PC-9 (cell line): ENCODE measurements around the gene PCDH9. TPM values are rescaled to one million over a fixed set of nuclear protein-coding genes. Genes with fewer than 3 reads are reported as not detected.

Experiments used
- BruUV-seq: library from RNA; stranded (reverse); fragments of 400-500 nt; replicated peaks from 2 replicates; lab custom pipeline; 2021; lab: Mats Ljungman, UMichigan
- CTCF ChIA-PET: fragments of 300-600 bp; sonication (Branson Sonifier 250); formaldehyde crosslinking; loops from one replicate; lab custom pipeline; 2022; ENCODE audit warnings: antibody characterized with exemption; lab: Charles Lee
- POLR2A ChIA-PET: fragments of 300-600 bp; sonication (Branson Sonifier 250); formaldehyde crosslinking; loops from one replicate; lab custom pipeline; 2022; ENCODE audit warnings: antibody characterized with exemption; ENCODE audit not compliant: unreplicated experiment; lab: Charles Lee
- DNase-seq, 2 experiments: peaks; one replicate each; pipeline versions ENCODE4 v3.0.0 to v3.0.0-alpha.2; 2015 to 2022; ENCODE audit warnings: mixed read lengths in 1 of 2
- H2AFZ ChIP-seq: fragments of 200-600 bp; sonication (generic); 2 replicates; pipeline ENCODE4 v1.8.1; 2017; ENCODE audit warnings: antibody characterized with exemption
- H3F3A ChIP-seq: fragments of 200-600 bp; sonication (generic); 2 replicates; pipeline ENCODE4 v1.8.1; 2017; ENCODE audit warnings: antibody characterized with exemption, mild to moderate bottlenecking, low read depth; ENCODE audit not compliant: insufficient read depth
- H3K27ac ChIP-seq: fragments of 200-600 bp; sonication (generic); 2 replicates; pipeline ENCODE4 v1.6.1; 2016; ENCODE audit warnings: mixed run types
- H3K27me3 ChIP-seq: fragments of 200-600 bp; sonication (generic); 2 replicates; pipeline ENCODE4 v1.6.1; 2016; ENCODE audit warnings: low read depth, mixed run types; ENCODE audit not compliant: insufficient read depth
- H3K36me3 ChIP-seq: fragments of 200-600 bp; sonication (generic); 2 replicates; pipeline ENCODE4 v1.6.1; 2016; ENCODE audit warnings: low read depth, mixed run types
- H3K4me1 ChIP-seq: fragments of 200-600 bp; sonication (generic); replicated peaks from 2 replicates; pipeline ENCODE4 v1.6.1; 2016; ENCODE audit warnings: mixed run types; ENCODE audit not compliant: insufficient read depth
- H3K4me2 ChIP-seq: fragments of 200-600 bp; sonication (generic); 2 replicates; pipeline ENCODE4 v1.6.1; 2017; ENCODE audit warnings: mixed run types
- H3K4me3 ChIP-seq: fragments of 200-600 bp; sonication (generic); 2 replicates; pipeline ENCODE4 v1.6.1; 2016; ENCODE audit warnings: mixed run types
- H3K79me2 ChIP-seq: fragments of 200-600 bp; sonication (generic); 2 replicates; pipeline ENCODE4 v1.6.1; 2017; ENCODE audit warnings: low read depth, mixed run types
- H3K9me2 ChIP-seq: fragments of 200-600 bp; sonication (generic); 2 replicates; pipeline ENCODE4 v1.8.1; 2017; ENCODE audit warnings: mild to moderate bottlenecking; ENCODE audit not compliant: insufficient read depth
- H3K9me3 ChIP-seq: fragments of 200-600 bp; sonication (generic); 2 replicates; pipeline ENCODE4 v1.8.1; 2016; ENCODE audit warnings: low read depth; ENCODE audit not compliant: insufficient read depth
- H4K20me1 ChIP-seq: fragments of 200-600 bp; sonication (generic); 2 replicates; pipeline ENCODE4 v1.8.1; 2017; ENCODE audit not compliant: insufficient read depth
- CTCF ChIP-seq: fragments of 200-600 bp; sonication (generic); conservative IDR thresholded peaks from 2 replicates; pipeline ENCODE4 v1.6.1; 2017; ENCODE audit warnings: mixed run types, antibody characterized with exemption, mild to moderate bottlenecking, moderate library complexity
- EZH2 ChIP-seq: fragments of 200-600 bp; sonication (generic); IDR thresholded peaks from 2 replicates; pipeline ENCODE4 v1.8.0; 2017; ENCODE audit warnings: antibody characterized with exemption, low read depth
- intact Hi-C: fragments of 100-400 bp; cut with micrococcal nuclease; formaldehyde crosslinking; loops from one replicate; pipeline ENCODE4 v1.10.0; 2022; ENCODE audit not compliant: unreplicated experiment
- total RNA-seq: library from RNA; stranded (reverse); gene quantifications from 2 replicates; pipeline ENCODE4 v1.2.3, GENCODE V29; 2021

Gene PCDH9
- total RNA-seq, 1 experiment from 2014 or later: 0.37 TPM

GRCh38 chr13:66353664-66354063 lies 876.5 kb downstream of the PCDH9 start:
- Histone ChIP-seq H3K27ac (no peak overlapping the region), H3K9me3 (no peaks in the 10 kb centered on the region), H3F3A (no peaks in the 10 kb centered on the region), H3K4me2 (no peak overlapping the region), H3K79me2 (no peaks in the 10 kb centered on the region), H3K36me3 (no peaks in the 10 kb centered on the region), H3K4me1 (no peaks in the 10 kb centered on the region), H3K27me3 (no peaks in the 10 kb centered on the region), H3K4me3 (no peak overlapping the region), H4K20me1 (no peaks in the 10 kb centered on the region), H2AFZ (no peak overlapping the region), H3K9me2 (no peaks in the 10 kb centered on the region)
- no peak for TF ChIP-seq CTCF
- no peak for TF ChIP-seq EZH2
- no TSS peak for BruUV-seq
- ChIA-PET CTCF (no interaction called here), POLR2A (no interaction called here)
- intact Hi-C loops: no loop called here
- no peak for DNase-seq

GRCh38 chr13:66349966-66350365 lies 880.2 kb downstream of the PCDH9 start:
- Histone ChIP-seq H3K4me1 (no peaks in the 10 kb centered on the region), H2AFZ (no peak overlapping the region), H3K79me2 (no peaks in the 10 kb centered on the region), H4K20me1 (no peaks in the 10 kb centered on the region), H3K27me3 (no peaks in the 10 kb centered on the region), H3K9me2 (no peaks in the 10 kb centered on the region), H3F3A (no peaks in the 10 kb centered on the region), H3K4me2 (no peak overlapping the region), H3K4me3 (no peak overlapping the region), H3K36me3 (no peaks in the 10 kb centered on the region), H3K27ac (no peak overlapping the region), H3K9me3 (no peaks in the 10 kb centered on the region)
- TF ChIP-seq CTCF (no peak), EZH2 (no peak)
- ChIA-PET POLR2A (no interaction called here), CTCF (no interaction called here)
- DNase-seq: no peak
- intact Hi-C loops: no loop called here
- no TSS peak for BruUV-seq

- Histone ChIP-seq H3K36me3 (no peaks in the 10 kb centered on the region), H3K4me1 (no peaks in the 10 kb centered on the region), H3K9me2 (no peaks in the 10 kb centered on the region), H4K20me1 (no peaks in the 10 kb centered on the region), H3K79me2 (no peaks in the 10 kb centered on the region), H3K4me3 (no peak overlapping the region), H3K4me2 (no peak overlapping the region), H3K9me3 (no peaks in the 10 kb centered on the region), H3K27ac (no peak overlapping the region), H2AFZ (no peak overlapping the region), H3F3A (no peaks in the 10 kb centered on the region), H3K27me3 (no peaks in the 10 kb centered on the region)
- no peak for DNase-seq
- TF ChIP-seq CTCF: no peak
- no peak for TF ChIP-seq EZH2
- ChIA-PET POLR2A (no interaction called here), CTCF (no interaction called here)
- no TSS peak for BruUV-seq
- intact Hi-C loops: no loop called here
Observed at GRCh38 chr13:66348745-66349690, 881.1 kb downstream of the PCDH9 start.
